Breast epithelium (tissue), 4 donors: ENCODE data around the gene NKIRAS2. TPM values are rescaled to one million over a fixed set of nuclear protein-coding genes. Genes with fewer than 3 reads are reported as not detected.

Experiments
- DNase-seq, 2 donors: peaks; one replicate each; pipeline ENCODE4 v3.0.0-alpha.2; 2019; ENCODE audit warnings: low spot score in 2 of 2
- H3K27ac ChIP-seq, 2 donors: fragments of 200-600 bp; sonication (generic) in 1 of 2; one replicate each; pipeline ENCODE4 v1.5.1; 2016 to 2019; ENCODE audit warnings: mild to moderate bottlenecking in 1 of 2
- H3K27me3 ChIP-seq, 2 donors: fragments of 200-600 bp; sonication (generic) in 1 of 2; one replicate each; pipeline versions ENCODE4 v1.5.1 to v1.6.0; 2017 to 2019; ENCODE audit warnings: control low read depth in 1 of 2, mild to moderate bottlenecking in 1 of 2
- H3K36me3 ChIP-seq: fragments of 200-600 bp; one replicate; pipeline ENCODE4 v1.5.1; 2019
- H3K4me1 ChIP-seq, 2 donors: fragments of 200-600 bp; sonication (generic); one replicate each; pipeline ENCODE4 v1.5.1; 2016 to 2019; ENCODE audit warnings: control low read depth in 1 of 2
- H3K4me3 ChIP-seq, 3 donors: fragments of 200-600 bp; sonication (generic); 1 replicate in 2 of 3; 2 replicates in 1 of 3; pipeline ENCODE4 v1.5.1; 2016 to 2019; ENCODE audit warnings: mild to moderate bottlenecking in 3 of 3, moderate library complexity in 2 of 3
- H3K9me3 ChIP-seq, 2 donors: fragments of 200-600 bp; sonication (generic) in 1 of 2; one replicate each; pipeline ENCODE4 v1.5.1; 2016 to 2019; ENCODE audit warnings: control low read depth in 1 of 2
- POLR2A ChIP-seq: fragments of 450-650 bp; IDR thresholded peaks from one replicate; pipeline ENCODE4 v1.6.1; 2016; ENCODE audit warnings: antibody characterized with exemption, mild to moderate bottlenecking, moderate library complexity
- POLR2AphosphoS5 ChIP-seq, 3 donors: sonication (generic); formaldehyde crosslinking; IDR thresholded peaks; one replicate each; pipeline ENCODE4 v1.6.1; 2017; ENCODE audit warnings: antibody characterized with exemption in 3 of 3
- intact Hi-C: fragments of 100-400 bp; cut with DNase I; formaldehyde crosslinking; loops from one replicate; pipeline ENCODE4 v1.15.1; 2023; ENCODE audit warnings: low total_unique reads
- total RNA-seq, 3 donors: library from RNA; depleted of rRNA; stranded (reverse); fragments of >200 nt; gene quantifications; one replicate each; pipeline ENCODE4 v1.1.0, GENCODE V29; 2016
- TF ChIP-seq, protein P1 (sequence below), 3 donors: fragments of 450-650 bp; IDR thresholded peaks; one replicate each; pipeline ENCODE4 v1.5.1; 2016 to 2017; ENCODE audit warnings: antibody characterized with exemption in 3 of 3, mild to moderate bottlenecking in 3 of 3, moderate library complexity in 3 of 3

Gene NKIRAS2
- total RNA-seq, 3 donors from 2014 or later = 21.6 to 33.8 (median 22.5) TPM

DNA sequence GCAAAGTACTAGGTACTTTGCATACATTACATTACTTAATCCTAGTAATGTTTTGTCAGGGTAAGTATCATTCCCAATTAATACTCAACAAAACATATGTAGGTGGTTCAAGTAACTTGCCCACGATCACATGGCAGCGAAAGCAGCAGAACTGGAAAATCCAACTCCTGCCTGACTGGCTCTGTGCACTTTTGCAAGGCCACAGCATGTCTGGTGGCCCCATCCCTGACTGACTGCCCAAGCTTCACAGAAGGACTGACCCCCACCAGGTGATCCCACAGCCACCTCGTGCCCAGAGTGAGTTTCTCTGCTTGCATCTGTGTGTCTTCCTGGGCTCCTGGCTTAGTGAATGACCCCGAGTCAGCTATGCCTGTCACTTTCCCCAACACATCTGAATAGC lies 41.9 kb upstream of the NKIRAS2 start:
- intact Hi-C loops = no loop called here
- peaks cover 5 to 6% of the 10 kb centered on the region in 2 donors for H3K4me1 ChIP-seq
- H3K9me3 ChIP-seq = no peaks in the 10 kb centered on the region
- H3K27ac ChIP-seq = peak overlapping the region in 1 of 2 donors; percentile 43
- no peaks in the 10 kb centered on the region for H3K36me3 ChIP-seq
- no peak overlapping the region for H3K4me3 ChIP-seq
- TF ChIP-seq POLR2A (no peak), POLR2AphosphoS5 (IDR thresholded peaks at IDR 0.05) (no peak)
- TF ChIP-seq, protein P1, sequence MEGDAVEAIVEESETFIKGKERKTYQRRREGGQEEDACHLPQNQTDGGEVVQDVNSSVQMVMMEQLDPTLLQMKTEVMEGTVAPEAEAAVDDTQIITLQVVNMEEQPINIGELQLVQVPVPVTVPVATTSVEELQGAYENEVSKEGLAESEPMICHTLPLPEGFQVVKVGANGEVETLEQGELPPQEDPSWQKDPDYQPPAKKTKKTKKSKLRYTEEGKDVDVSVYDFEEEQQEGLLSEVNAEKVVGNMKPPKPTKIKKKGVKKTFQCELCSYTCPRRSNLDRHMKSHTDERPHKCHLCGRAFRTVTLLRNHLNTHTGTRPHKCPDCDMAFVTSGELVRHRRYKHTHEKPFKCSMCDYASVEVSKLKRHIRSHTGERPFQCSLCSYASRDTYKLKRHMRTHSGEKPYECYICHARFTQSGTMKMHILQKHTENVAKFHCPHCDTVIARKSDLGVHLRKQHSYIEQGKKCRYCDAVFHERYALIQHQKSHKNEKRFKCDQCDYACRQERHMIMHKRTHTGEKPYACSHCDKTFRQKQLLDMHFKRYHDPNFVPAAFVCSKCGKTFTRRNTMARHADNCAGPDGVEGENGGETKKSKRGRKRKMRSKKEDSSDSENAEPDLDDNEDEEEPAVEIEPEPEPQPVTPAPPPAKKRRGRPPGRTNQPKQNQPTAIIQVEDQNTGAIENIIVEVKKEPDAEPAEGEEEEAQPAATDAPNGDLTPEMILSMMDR (IDR thresholded peaks at IDR 0.05) = no peak
- no peaks in the 10 kb centered on the region for H3K27me3 ChIP-seq
- peak; percentile 46 to 69 for DNase-seq

DNA sequence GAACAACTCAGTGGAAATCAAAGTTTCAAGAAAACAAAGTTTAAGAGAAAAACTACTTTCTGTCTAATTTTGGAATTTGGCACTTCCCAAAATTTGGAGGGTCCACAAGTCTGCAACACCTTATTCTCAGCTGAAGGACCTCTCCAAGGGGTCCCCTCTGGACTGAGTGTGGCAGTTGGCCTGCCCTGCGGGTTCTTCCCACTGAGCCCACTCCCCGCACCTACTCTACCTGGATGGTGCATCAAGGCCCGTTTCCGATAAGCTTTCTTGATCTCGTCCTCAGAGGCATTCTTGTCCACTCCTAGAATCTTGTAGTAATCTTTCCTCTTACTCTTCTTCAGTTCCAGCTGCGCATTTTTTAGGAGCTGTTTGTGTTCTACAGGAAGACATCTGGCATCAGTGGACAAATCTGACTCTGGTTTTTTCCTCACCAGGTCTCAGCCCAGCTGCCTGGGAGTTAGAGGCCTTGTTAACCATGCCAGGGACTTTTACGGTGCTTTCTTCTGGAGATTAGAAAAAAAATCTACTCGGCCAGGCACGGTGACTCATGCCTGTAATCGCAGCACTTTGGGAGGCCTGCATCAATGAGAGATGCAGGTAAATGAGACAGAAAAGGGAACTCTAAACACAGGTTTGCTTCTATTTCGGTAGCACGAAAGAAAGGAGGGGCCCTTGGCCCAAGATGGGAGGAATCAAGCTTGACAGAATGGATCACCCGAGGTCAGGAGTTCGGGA lies 37.7 kb upstream of the NKIRAS2 start:
- Histone ChIP-seq H3K4me1 (no peaks in the 10 kb centered on the region), H3K9me3 (no peaks in the 10 kb centered on the region), H3K27ac (no peak overlapping the region), H3K4me3 (no peak overlapping the region), H3K36me3 (peaks cover 4% of the 10 kb centered on the region), H3K27me3 (no peaks in the 10 kb centered on the region)
- TF ChIP-seq POLR2AphosphoS5 (IDR thresholded peaks at IDR 0.05) (no peak), POLR2A (no peak)
- TF ChIP-seq, protein P1 (IDR thresholded peaks at IDR 0.05) = no peak
- intact Hi-C loops = no loop called here
- DNase-seq = no peak

GRCh38 chr17:41984454-41984853 lies 35.4 kb upstream of the NKIRAS2 start:
- Histone ChIP-seq H3K4me1 (no peaks in the 10 kb centered on the region), H3K27me3 (no peaks in the 10 kb centered on the region), H3K4me3 (no peak overlapping the region), H3K9me3 (no peaks in the 10 kb centered on the region), H3K36me3 (peaks cover 15% of the 10 kb centered on the region), H3K27ac (no peak overlapping the region)
- no peak for TF ChIP-seq POLR2A
- TF ChIP-seq, protein P1 (IDR thresholded peaks at IDR 0.05) = no peak
- no peak for TF ChIP-seq POLR2AphosphoS5 (IDR thresholded peaks at IDR 0.05)
- intact Hi-C loops = no loop called here
- no peak for DNase-seq

- no peak overlapping the region for H3K4me3 ChIP-seq
- intact Hi-C loops = no loop called here
- H3K36me3 ChIP-seq = peaks cover 19% of the 10 kb centered on the region
- H3K9me3 ChIP-seq = no peaks in the 10 kb centered on the region
- no peaks in the 10 kb centered on the region for H3K27me3 ChIP-seq
- no peaks in the 10 kb centered on the region for H3K4me1 ChIP-seq
- no peak for DNase-seq
- H3K27ac ChIP-seq = no peak overlapping the region
- TF ChIP-seq, protein P1 (IDR thresholded peaks at IDR 0.05) = no peak
- TF ChIP-seq POLR2A (no peak), POLR2AphosphoS5 (IDR thresholded peaks at IDR 0.05) (no peak)
Observed at GRCh38 chr17:41985919-41986318, 34.0 kb upstream of the NKIRAS2 start.

GRCh38 chr17:41986634-41987033 lies 33.3 kb upstream of the NKIRAS2 start:
- no peak for DNase-seq
- no peaks in the 10 kb centered on the region for H3K27me3 ChIP-seq
- H3K27ac ChIP-seq = no peak overlapping the region
- no peaks in the 10 kb centered on the region for H3K4me1 ChIP-seq
- H3K9me3 ChIP-seq = no peaks in the 10 kb centered on the region
- no peak overlapping the region for H3K4me3 ChIP-seq
- TF ChIP-seq POLR2A = no peak
- TF ChIP-seq, protein P1 (IDR thresholded peaks at IDR 0.05) = no peak
- no peak for TF ChIP-seq POLR2AphosphoS5 (IDR thresholded peaks at IDR 0.05)
- intact Hi-C loops = no loop called here
- H3K36me3 ChIP-seq = peaks cover 19% of the 10 kb centered on the region
